ENCODE results near the gene DNAH11. TPM values are rescaled to one million over a fixed set of nuclear protein-coding genes. Genes with fewer than 3 reads are reported as not detected.

The DNAH11 gene
- total and polyA plus RNA-seq, 2 of the 8 experiments (the other 6 are each of a cell fraction or from before 2014, with no cell fraction given): 1.8 to 4.9 TPM

- TF ChIP-seq CHD7 (IDR thresholded peaks at IDR 0.05; ENCODE audit: insufficient replicate concordance, low read length) (no peak), GTF2F1 (IDR thresholded peaks at IDR 0.05; ENCODE audit: borderline replicate concordance, low read depth, low read length) (no peak), POU5F1 (IDR thresholded peaks at IDR 0.05; ENCODE audit: low read depth, low read length) (no peak), CHD2 (IDR thresholded peaks at IDR 0.05; ENCODE audit: low read length) (no peak), PHF8 (conservative IDR thresholded peaks at IDR 0.05; ENCODE audit: low read depth, low read length) (no peak), MAX (IDR thresholded peaks at IDR 0.05) (no peak), EGR1 (IDR thresholded peaks at IDR 0.05; ENCODE audit: borderline replicate concordance, low read depth, low read length) (no peak), RXRA (IDR thresholded peaks at IDR 0.05; ENCODE audit: insufficient read depth, low read depth, low read length) (no peak), YY1 (IDR thresholded peaks at IDR 0.05; ENCODE audit: low read depth, low read length) (no peak)
- TF ChIP-seq, protein P1, sequence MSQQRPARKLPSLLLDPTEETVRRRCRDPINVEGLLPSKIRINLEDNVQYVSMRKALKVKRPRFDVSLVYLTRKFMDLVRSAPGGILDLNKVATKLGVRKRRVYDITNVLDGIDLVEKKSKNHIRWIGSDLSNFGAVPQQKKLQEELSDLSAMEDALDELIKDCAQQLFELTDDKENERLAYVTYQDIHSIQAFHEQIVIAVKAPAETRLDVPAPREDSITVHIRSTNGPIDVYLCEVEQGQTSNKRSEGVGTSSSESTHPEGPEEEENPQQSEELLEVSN (IDR thresholded peaks at IDR 0.05): no peak
Measured at GRCh38 chr7:21656796-21657195, 114.0 kb downstream of the DNAH11 start (continued).
